Keratinocyte (primary cell): ENCODE results near the gene DISP2. TPM values are rescaled to one million over a fixed set of nuclear protein-coding genes. Genes with fewer than 3 reads are reported as not detected.
A peak's percentile ranks its signal among the peaks of the same experiment; 100 is the strongest.

Experiments
- DNase-seq: peaks from one replicate; pipeline ENCODE4 v3.0.0-alpha.2; 2011; ENCODE audit warnings: low read depth, missing footprints, low spot score
- FAIRE-seq: peaks from 2 replicates; lab custom pipeline; 2011; peaks lifted over from hg19 to GRCh38; lab: Jason Lieb, UNC
- H2AFZ ChIP-seq: 2 replicates; pipeline ENCODE4 v1.6.0; 2012; ENCODE audit warnings: low read length, control low read depth, inconsistent platforms; ENCODE audit not compliant: control insufficient read depth
- H3K27ac ChIP-seq: 2 replicates; pipeline ENCODE4 v1.5.1; 2011; ENCODE audit warnings: low read length; ENCODE audit not compliant: control insufficient read depth, insufficient read depth
- H3K27me3 ChIP-seq: 3 replicates; pipeline ENCODE4 v1.6.0; 2011; ENCODE audit warnings: low read length; ENCODE audit not compliant: control insufficient read depth, insufficient read depth; ENCODE audit errors: extremely low read depth
- H3K36me3 ChIP-seq, 2 experiments: 2 replicates in 1 of 2; 3 replicates in 1 of 2; pipeline ENCODE4 v1.5.1; 2011; ENCODE audit warnings: low read length in 2 of 2, mild to moderate bottlenecking in 1 of 2; ENCODE audit not compliant: control insufficient read depth in 2 of 2, insufficient read depth in 2 of 2; ENCODE audit errors: extremely low read depth in 1 of 2
- H3K4me1 ChIP-seq: 3 replicates; pipeline ENCODE4 v1.5.1; 2011; ENCODE audit warnings: low read length; ENCODE audit not compliant: control insufficient read depth, insufficient read depth; ENCODE audit errors: extremely low read depth
- H3K4me2 ChIP-seq: 3 replicates; pipeline ENCODE4 v1.6.0; 2011; ENCODE audit warnings: low read depth, low read length; ENCODE audit not compliant: control insufficient read depth, insufficient read depth; ENCODE audit errors: extremely low read depth
- H3K4me3 ChIP-seq, 3 experiments: fragments of 200-600 bp in 1 of 3; sonication (generic) in 1 of 3; 2 replicates in 2 of 3; 3 replicates in 1 of 3; pipeline ENCODE4 v1.5.1; 2011 to 2016; ENCODE audit warnings: low read length in 3 of 3, mild to moderate bottlenecking in 3 of 3, control low read depth in 2 of 3, inconsistent platforms in 1 of 3, low read depth in 1 of 3, mixed read lengths in 1 of 3, mixed run types in 1 of 3, moderate library complexity in 1 of 3; ENCODE audit not compliant: control insufficient read depth in 2 of 3, insufficient read depth in 2 of 3; ENCODE audit errors: extremely low read depth in 1 of 3
- H3K79me2 ChIP-seq: 2 replicates; pipeline ENCODE4 v1.6.0; 2012; ENCODE audit warnings: low read length; ENCODE audit not compliant: control insufficient read depth, insufficient read depth
- H3K9ac ChIP-seq: 3 replicates; pipeline ENCODE4 v1.6.0; 2011; ENCODE audit warnings: low read length; ENCODE audit not compliant: control insufficient read depth, insufficient read depth; ENCODE audit errors: extremely low read depth
- H3K9me1 ChIP-seq: 3 replicates; pipeline ENCODE4 v1.6.0; 2011; ENCODE audit warnings: low read length; ENCODE audit not compliant: control insufficient read depth, insufficient read depth; ENCODE audit errors: extremely low read depth
- H3K9me3 ChIP-seq: 2 replicates; pipeline ENCODE4 v1.5.1; 2012; ENCODE audit warnings: low read depth, low read length; ENCODE audit not compliant: control insufficient read depth
- H4K20me1 ChIP-seq: 3 replicates; pipeline ENCODE4 v1.6.0; 2011; ENCODE audit warnings: low read length; ENCODE audit not compliant: control insufficient read depth, insufficient read depth; ENCODE audit errors: extremely low read depth
- EZH2 ChIP-seq: IDR thresholded peaks from one replicate; pipeline ENCODE4 v1.6.1; 2012; ENCODE audit warnings: inconsistent platforms, mild to moderate bottlenecking, low read length, moderate library complexity
- dilution Hi-C: fragments of 300-500 bp; cut with MboI; formaldehyde crosslinking; loops from one replicate; pipeline ENCODE4 v1.7.0; 2020; ENCODE audit warnings: low sequenced_read_pairs; ENCODE audit not compliant: extremely low pct_ligation_motif_present
- polyA plus RNA-seq, 5 experiments: library from polyadenylated mRNA; depleted of rRNA in 3 of 5; stranded (reverse) in 3 of 5; stranded (forward) in 1 of 5; unstranded in 1 of 5; fragments of >200 nt; gene quantifications; 1 replicate in 1 of 5; 2 replicates in 3 of 5; 3 replicates in 1 of 5; pipeline versions ENCODE4 v1.2.1 to v1.2.3, GENCODE V29; 2011 to 2012; ENCODE audit warnings: missing spikeins in 2 of 5, low read depth in 1 of 5, low replicate concordance in 1 of 5
- TF ChIP-seq, protein P1 (sequence below), 3 experiments: IDR thresholded peaks in 1 of 3; conservative IDR thresholded peaks in 1 of 3; optimal IDR thresholded peaks in 1 of 3; 2 replicates in 2 of 3; 3 replicates in 1 of 3; pipeline versions ENCODE3 to v1.5.1; 2011; ENCODE audit warnings: low read length in 3 of 3, mild to moderate bottlenecking in 3 of 3, moderate library complexity in 2 of 3, control low read depth in 1 of 3, inconsistent platforms in 1 of 3; ENCODE audit not compliant: insufficient read depth in 2 of 3; ENCODE audit errors: extremely low read depth in 1 of 3

The DISP2 gene
- polyA plus RNA-seq, 1 donor (not counting 4 experiments of a cell fraction or from before 2014, with no cell fraction given), result 0.12 TPM

DNA sequence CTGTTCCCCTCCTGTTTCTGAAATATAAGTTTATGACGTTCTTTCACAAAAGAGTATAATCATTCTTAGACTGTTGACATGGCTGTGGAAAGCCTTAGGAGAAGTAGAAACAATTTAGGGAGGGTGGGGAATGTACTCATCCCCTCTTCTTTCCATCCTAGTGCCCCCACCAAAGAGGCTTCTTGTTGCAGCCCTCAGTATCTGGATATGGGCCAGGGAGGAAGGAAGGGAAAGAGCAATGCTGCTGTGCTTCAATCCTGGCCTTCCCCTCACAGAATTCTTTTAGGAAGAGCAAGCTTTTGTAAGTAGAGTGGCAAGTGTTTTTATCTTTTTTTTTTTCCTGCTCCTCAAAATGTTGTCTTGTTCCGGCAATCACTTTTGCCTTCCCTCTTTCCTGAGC lies 32.8 kb upstream of the DISP2 start:
- no peak for FAIRE-seq
- Histone ChIP-seq H3K4me1 (peaks cover 45% of the 10 kb centered on the region), H3K79me2 (peaks cover 21% of the 10 kb centered on the region), H3K9ac (no peak overlapping the region), H3K4me3 (peak overlapping the region; percentile 65 to 73 (median 73)), H3K27ac (no peak overlapping the region), H2AFZ (no peak overlapping the region), H4K20me1 (no peaks in the 10 kb centered on the region), H3K4me2 (peak overlapping the region; percentile 60), H3K9me1 (peaks cover 3% of the 10 kb centered on the region), H3K9me3 (no peaks in the 10 kb centered on the region), H3K27me3 (no peaks in the 10 kb centered on the region), H3K36me3 (peaks cover 0 to 10% of the 10 kb centered on the region in 2 experiments)
- dilution Hi-C loops, result no loop called here
- no peak for DNase-seq
- TF ChIP-seq EZH2, result no peak
- TF ChIP-seq, protein P1, sequence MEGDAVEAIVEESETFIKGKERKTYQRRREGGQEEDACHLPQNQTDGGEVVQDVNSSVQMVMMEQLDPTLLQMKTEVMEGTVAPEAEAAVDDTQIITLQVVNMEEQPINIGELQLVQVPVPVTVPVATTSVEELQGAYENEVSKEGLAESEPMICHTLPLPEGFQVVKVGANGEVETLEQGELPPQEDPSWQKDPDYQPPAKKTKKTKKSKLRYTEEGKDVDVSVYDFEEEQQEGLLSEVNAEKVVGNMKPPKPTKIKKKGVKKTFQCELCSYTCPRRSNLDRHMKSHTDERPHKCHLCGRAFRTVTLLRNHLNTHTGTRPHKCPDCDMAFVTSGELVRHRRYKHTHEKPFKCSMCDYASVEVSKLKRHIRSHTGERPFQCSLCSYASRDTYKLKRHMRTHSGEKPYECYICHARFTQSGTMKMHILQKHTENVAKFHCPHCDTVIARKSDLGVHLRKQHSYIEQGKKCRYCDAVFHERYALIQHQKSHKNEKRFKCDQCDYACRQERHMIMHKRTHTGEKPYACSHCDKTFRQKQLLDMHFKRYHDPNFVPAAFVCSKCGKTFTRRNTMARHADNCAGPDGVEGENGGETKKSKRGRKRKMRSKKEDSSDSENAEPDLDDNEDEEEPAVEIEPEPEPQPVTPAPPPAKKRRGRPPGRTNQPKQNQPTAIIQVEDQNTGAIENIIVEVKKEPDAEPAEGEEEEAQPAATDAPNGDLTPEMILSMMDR (optimal IDR thresholded peaks at IDR 0.05 in 1 of 3, IDR thresholded peaks at IDR 0.05 in 1 of 3, conservative IDR thresholded peaks at IDR 0.05 in 1 of 3; ENCODE audit: extremely low read depth in 1 of 3, insufficient read depth in 2 of 3, low read length in 3 of 3), result no peak

DNA sequence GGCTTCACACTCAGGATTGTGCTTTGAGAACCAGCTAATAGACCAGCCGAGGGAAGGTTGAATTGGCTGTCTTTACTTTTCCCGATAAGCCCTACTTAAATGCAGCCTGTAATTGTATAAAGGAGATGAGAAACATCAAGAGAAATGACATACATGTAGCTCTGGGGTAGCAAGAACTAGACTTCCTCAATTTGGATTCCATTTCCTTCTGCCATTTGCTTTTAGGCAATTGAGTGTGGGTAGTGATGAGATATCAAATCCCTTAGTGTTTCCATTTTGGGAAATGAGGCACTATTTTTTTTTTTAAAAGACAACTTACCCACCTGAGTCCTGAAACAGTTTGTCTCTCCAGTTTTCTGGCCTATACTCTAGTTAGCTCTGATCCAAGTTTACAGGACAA lies 32.3 kb upstream of the DISP2 start:
- no peak overlapping the region for H3K9ac ChIP-seq
- no peak overlapping the region for H3K27ac ChIP-seq
- no peak overlapping the region for H2AFZ ChIP-seq
- no peaks in the 10 kb centered on the region for H4K20me1 ChIP-seq
- peaks cover 0 to 10% of the 10 kb centered on the region in 2 experiments for H3K36me3 ChIP-seq
- no peak for TF ChIP-seq EZH2
- TF ChIP-seq, protein P1 (optimal IDR thresholded peaks at IDR 0.05 in 1 of 3, IDR thresholded peaks at IDR 0.05 in 1 of 3, conservative IDR thresholded peaks at IDR 0.05 in 1 of 3; ENCODE audit: extremely low read depth in 1 of 3, insufficient read depth in 2 of 3, low read length in 3 of 3), result no peak
- no peak for DNase-seq
- H3K9me1 ChIP-seq, result peaks cover 3% of the 10 kb centered on the region
- H3K79me2 ChIP-seq, result peaks cover 21% of the 10 kb centered on the region
- no peaks in the 10 kb centered on the region for H3K27me3 ChIP-seq
- peak overlapping the region; percentile 60 for H3K4me2 ChIP-seq
- peak overlapping the region in 1 of 3 experiments; percentile 73 for H3K4me3 ChIP-seq
- dilution Hi-C loops, result no loop called here
- FAIRE-seq, result no peak
- peaks cover 45% of the 10 kb centered on the region for H3K4me1 ChIP-seq
- no peaks in the 10 kb centered on the region for H3K9me3 ChIP-seq
